ENCODE results near the gene BUB1B.

The BUB1B gene

DNA sequence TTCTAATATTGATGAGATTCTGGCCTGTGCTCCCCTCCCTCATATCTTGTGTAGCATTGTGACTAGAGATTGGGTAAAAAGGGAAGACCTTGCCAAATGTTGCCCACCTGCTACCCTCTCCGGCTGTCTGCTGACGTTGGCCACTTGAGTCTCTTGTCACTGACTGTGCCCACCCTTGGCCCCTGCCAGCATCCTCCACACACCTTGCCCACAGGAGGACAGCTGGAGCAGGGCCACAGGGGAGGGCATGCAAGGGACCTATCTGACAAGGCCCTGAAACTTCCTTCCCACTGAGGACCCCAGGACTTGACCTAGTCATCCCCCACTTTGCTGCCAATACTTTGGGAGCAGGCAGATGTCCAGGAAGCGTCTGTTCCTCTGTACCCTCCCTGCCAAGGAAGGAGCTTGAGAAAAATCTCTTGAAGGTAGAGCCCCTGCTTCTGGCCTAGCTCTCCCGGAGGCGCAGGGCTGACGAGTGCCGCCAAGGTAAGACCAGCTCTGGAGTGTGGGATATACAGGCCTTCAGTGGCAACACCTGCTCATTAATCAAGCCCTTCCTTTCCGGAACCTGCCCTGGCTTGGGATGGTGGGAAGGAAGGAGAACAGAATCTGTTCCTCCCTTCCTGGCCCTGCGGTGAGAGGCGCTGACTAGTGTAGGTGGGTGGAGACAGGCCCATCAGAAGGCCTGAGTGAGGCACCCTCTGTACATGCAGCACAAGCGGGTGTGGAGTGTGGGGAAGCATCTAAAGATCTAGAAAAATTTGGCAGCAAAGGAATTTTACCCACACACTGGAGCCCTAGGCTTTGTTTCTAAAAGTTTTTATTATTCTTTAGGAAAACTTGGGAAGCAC lies 73.1 kb downstream of the BUB1B start:
- intact Hi-C loops (cut with micrococcal nuclease), result no loop called here
- Mint-ChIP-seq H3K36me3 (ENCODE audit: low read depth) (no peaks in the 10 kb centered on the region), H3K4me3 (no peak overlapping the region), H3K27ac (peak overlapping the region; percentile 93), H3K9me3 (no peaks in the 10 kb centered on the region), H3K4me1 (ENCODE audit: low read depth) (peaks cover 49% of the 10 kb centered on the region), H3K27me3 (peaks cover 13% of the 10 kb centered on the region)

DNA sequence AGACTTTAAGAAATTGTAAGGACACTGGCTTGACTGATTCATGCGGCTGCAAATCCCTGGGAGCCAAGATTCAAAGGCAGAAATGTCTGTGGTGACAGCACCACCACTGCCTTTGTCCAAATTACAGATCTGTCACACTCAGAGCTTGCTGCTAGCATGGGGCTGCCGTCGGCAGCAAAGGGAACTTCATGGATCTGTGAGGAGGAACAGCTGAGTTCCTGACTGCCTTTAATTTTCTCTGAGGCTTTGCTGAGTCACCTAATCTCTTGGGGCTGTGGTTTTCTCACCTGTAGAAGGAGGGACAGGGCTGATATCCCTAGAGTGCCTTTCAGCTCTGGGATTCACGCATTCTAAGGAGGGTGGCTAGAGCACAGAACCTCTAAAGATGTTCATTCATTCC lies 73.9 kb downstream of the BUB1B start:
- no peaks in the 10 kb centered on the region for H3K9me3 Mint-ChIP-seq
- no peaks in the 10 kb centered on the region for H3K36me3 Mint-ChIP-seq (ENCODE audit: low read depth)
- peak overlapping the region; percentile 44 for H3K4me3 Mint-ChIP-seq
- H3K4me1 Mint-ChIP-seq (ENCODE audit: low read depth), result peaks cover 57% of the 10 kb centered on the region
- H3K27ac Mint-ChIP-seq, result peak overlapping the region; percentile 93
- intact Hi-C loops (cut with micrococcal nuclease), result no loop called here
- H3K27me3 Mint-ChIP-seq, result peaks cover 22% of the 10 kb centered on the region

DNA sequence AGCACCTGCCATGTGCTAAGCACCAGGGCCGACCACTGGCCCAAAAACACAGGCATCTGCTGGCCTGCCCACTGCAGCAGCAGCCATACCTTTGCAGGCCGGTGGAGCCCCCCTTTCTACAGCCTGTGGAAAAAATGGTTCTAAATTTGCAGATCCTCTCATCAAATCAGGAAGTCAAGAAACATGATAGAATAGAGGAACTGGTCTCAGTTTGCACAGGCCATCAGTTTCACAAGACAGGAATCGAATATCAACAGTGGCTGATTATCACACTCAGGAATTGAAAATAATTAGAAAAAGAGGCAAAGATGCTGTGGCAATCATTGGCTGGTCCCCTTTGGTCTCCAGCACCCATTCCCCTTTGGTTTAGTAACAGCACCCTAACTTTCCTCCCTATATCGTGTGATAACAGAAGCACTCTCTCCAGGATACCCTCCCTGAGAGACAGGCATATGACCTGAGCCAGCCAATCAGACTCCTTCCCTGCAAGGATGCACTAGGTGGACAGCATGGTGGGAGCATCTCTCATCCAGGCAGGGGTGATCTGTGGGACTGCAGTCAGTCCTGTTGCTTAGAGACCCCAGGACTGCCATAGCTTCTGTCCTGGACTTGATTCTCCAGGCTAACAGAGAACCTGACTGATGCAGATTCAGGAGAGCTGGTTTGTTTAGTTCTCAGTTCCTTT lies 74.5 kb downstream of the BUB1B start:
- H3K27ac Mint-ChIP-seq, result peak overlapping the region; percentile 93
- peaks cover 27% of the 10 kb centered on the region for H3K27me3 Mint-ChIP-seq
- H3K36me3 Mint-ChIP-seq (ENCODE audit: low read depth), result no peaks in the 10 kb centered on the region
- H3K9me3 Mint-ChIP-seq, result no peaks in the 10 kb centered on the region
- H3K4me1 Mint-ChIP-seq (ENCODE audit: low read depth), result peaks cover 58% of the 10 kb centered on the region
- intact Hi-C loops (cut with micrococcal nuclease), result no loop called here
- H3K4me3 Mint-ChIP-seq, result peak overlapping the region; percentile 44

DNA sequence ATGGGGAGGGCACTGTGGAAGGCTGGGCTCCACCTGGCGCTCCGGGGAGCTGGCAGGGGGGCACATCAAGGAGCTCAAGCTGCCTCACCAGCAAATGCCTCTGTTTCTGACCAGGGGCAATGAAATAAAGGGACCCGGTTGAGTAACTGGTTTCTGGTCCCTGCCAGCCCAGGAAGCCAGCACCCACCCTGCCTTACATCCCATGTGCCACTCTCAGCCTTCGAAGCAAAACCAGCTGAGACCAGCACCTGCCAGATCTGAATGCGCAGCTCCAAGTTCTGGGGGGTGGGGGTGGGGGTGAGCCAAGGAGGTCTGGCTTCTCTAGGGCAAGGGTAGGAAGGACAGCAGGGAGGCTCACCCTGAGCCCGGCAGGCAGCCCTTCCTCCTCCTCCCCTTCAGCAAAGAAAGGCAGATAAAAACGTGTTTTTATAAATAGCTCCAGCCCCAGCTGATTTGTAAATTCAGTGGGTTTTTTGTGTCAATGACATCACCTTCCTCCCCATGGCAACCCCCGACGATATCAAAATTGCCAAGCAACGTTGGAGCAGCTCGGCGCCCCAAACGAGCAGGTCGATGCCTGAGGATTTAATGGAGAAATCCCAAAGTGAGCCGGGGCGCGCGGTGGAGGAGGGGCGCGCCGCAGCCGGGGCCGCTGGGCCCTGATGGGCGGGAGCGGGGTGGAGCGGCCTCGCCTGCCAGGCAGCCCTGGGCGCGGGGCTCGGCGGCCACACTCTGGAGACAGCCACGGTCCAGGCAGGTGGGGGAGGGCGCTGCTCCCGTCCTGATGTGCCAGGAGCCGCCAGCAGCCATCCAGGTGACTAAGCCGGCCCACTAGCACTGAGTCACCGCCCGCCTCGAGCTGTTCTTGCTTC lies 77.9 kb downstream of the BUB1B start, which contains the start of gene PAK6:
Gene PAK6, plus strand, starts transcription at position 532 of the 872 bp plus-strand sequence. CDS start 25,723 bp downstream, outside the sequence.
- Mint-ChIP-seq H3K27me3 (peaks cover 46% of the 10 kb centered on the region), H3K27ac (peak within 1 kb of the TSS; percentile 20), H3K36me3 (ENCODE audit: low read depth) (no peaks in the 10 kb centered on the region), H3K4me1 (ENCODE audit: low read depth) (peaks cover 39% of the 10 kb centered on the region), H3K4me3 (no peak within 1 kb of the TSS), H3K9me3 (no peaks in the 10 kb centered on the region)
- intact Hi-C loops (cut with micrococcal nuclease), result no loop called here

DNA sequence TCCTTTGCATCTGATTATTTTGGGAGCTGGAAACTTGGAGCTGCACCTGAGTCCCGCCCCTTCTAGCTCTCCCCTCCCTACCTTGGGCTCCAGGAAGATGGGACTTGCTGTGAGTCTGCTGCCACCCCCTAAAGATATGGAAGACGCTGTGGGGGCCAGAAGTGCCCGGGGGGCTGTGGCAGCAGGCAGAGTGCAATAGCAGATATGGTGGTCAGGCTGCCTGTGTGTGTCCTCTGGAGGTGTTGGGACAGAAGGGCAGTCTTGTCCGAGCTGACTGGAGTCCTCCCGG lies 78.5 kb downstream of the BUB1B start:
- H3K4me1 Mint-ChIP-seq (ENCODE audit: low read depth), result peaks cover 33% of the 10 kb centered on the region
- peaks cover 48% of the 10 kb centered on the region for H3K27me3 Mint-ChIP-seq
- H3K36me3 Mint-ChIP-seq (ENCODE audit: low read depth), result no peaks in the 10 kb centered on the region
- H3K27ac Mint-ChIP-seq, result peak overlapping the region; percentile 20
- no peak overlapping the region for H3K4me3 Mint-ChIP-seq
- intact Hi-C loops (cut with micrococcal nuclease), result no loop called here
- H3K9me3 Mint-ChIP-seq, result no peaks in the 10 kb centered on the region

DNA sequence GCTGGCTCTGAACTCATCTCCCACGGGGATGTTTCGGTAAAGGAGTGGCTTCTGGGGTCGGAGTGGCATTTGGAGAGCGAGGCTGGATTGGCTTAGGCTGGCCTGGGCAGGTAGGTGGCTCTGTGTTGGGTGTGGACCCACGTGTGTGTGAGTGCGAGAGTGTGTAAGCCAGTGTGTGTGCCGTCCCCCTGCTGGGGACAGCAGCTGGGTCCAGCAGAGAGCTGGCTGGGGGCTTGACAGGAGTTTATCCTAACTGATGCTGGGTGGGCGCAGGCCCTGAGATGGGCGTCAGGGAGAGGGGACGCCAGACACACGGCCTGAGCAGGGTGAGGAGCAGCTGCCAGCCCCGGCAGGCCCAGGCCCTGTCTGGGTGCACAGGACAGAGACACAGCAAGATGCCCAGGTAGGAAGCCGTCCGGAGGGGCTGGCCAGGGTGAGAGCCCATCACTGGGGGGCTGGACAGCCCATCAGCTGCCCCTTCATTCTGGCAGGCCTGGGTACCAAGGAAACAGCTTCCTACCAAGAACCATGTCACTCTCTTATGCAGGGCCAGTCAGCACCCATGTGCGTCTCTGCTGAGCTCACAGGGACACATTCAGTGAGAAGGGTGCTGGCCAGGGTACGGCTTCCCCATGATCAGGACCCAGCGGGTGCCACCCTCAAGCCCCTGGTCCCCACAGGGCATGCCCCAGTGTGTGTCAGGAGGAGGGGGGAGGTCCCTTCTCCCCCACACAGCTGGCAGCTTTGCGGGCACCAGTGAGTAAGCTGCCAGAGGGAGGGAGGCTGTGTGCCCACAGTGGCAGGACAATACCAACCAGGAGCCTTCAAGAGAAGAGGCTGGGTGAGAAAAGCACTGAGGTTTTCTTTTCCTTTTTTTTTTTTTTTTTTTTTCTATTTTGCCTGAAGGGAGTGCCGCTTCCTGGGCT lies 79.1 kb downstream of the BUB1B start:
- no peaks in the 10 kb centered on the region for H3K36me3 Mint-ChIP-seq (ENCODE audit: low read depth)
- peaks cover 52% of the 10 kb centered on the region for H3K27me3 Mint-ChIP-seq
- peaks cover 27% of the 10 kb centered on the region for H3K4me1 Mint-ChIP-seq (ENCODE audit: low read depth)
- H3K9me3 Mint-ChIP-seq, result no peaks in the 10 kb centered on the region
- peak overlapping the region; percentile 20 for H3K27ac Mint-ChIP-seq
- intact Hi-C loops (cut with micrococcal nuclease), result no loop called here
- no peak overlapping the region for H3K4me3 Mint-ChIP-seq

DNA sequence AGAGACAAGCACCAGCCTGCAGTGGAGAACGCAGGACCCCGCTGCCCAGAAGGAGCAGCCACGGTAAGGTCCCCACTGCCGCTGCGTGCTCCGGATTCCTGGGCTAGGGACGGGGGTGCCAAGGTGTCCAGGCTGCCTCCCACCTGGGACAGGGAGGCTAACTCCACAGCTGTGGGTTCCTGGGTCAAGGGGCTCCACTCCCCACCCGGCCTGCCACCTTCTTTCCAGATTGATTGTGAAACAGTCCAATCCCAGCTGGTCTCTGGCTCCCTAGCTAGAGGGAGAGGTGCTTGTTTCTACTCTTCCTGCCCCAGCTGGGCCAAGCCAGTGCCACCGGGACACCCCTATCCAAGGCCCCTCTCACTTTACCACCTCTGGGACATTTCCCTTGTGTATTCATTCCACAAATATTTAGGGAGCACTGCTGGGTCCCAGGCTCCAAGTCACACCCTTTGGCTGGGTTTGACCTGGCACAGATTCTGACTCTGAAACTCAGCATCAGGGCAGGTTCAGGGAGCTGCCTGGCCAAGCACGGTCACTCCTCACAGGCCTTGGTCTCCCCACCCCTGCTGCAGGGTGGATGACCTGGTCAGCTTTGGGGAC lies 79.9 kb downstream of the BUB1B start:
- Mint-ChIP-seq H3K27me3 (peaks cover 54% of the 10 kb centered on the region), H3K9me3 (no peaks in the 10 kb centered on the region), H3K27ac (no peak overlapping the region), H3K36me3 (ENCODE audit: low read depth) (no peaks in the 10 kb centered on the region), H3K4me3 (no peak overlapping the region), H3K4me1 (ENCODE audit: low read depth) (peaks cover 19% of the 10 kb centered on the region)
- intact Hi-C loops (cut with micrococcal nuclease), result no loop called here

DNA sequence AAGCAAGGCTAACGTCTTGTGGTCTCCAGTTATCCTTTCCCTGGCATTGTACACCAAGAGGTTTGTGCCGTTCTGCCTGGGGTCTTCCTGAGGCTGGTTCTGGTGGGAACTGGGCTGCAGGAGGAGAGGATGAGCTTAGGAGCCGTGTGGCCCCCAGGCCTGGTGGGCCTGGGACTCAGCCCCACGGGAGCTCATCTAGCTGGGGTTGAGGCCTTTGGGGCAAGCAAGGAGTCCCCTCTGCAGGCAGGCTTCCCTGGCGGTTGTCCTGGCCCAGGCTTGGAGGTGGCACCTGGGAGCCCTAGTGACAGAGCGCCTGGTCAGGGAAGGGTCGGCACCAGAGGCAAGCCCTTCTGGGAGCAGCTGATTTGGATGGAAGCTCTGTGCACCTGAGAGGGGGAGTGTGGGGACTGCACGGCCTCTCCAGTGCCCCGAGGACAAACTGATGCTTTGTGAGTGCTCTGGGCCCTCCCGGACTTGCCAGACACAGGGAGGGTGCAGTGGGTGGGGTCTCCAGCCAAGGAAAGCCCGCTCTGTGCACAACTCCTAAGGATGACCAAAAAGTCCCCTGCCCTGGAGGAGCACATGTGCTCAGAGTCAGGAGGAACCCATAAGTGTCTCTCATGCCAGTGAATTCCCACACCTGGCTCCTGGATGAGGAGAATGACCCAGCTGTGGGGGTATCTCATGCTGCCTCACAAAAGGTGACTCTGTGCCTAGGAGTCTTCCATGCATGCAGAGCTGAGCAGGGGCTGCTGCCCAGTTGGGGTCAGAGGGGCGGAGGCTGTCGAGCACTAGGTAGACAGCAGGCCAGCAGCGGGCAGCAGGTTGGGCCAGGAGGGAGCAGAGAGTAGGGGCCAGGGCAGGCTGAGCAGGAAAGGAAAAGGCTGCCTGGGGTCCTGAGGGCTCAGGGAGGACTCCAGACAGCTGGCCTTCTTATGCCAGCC lies 80.7 kb downstream of the BUB1B start:
- intact Hi-C loops (cut with micrococcal nuclease), result no loop called here
- Mint-ChIP-seq H3K36me3 (ENCODE audit: low read depth) (no peaks in the 10 kb centered on the region), H3K4me3 (no peak overlapping the region), H3K27ac (no peak overlapping the region), H3K27me3 (peaks cover 54% of the 10 kb centered on the region), H3K9me3 (no peaks in the 10 kb centered on the region), H3K4me1 (ENCODE audit: low read depth) (peaks cover 14% of the 10 kb centered on the region)

DNA sequence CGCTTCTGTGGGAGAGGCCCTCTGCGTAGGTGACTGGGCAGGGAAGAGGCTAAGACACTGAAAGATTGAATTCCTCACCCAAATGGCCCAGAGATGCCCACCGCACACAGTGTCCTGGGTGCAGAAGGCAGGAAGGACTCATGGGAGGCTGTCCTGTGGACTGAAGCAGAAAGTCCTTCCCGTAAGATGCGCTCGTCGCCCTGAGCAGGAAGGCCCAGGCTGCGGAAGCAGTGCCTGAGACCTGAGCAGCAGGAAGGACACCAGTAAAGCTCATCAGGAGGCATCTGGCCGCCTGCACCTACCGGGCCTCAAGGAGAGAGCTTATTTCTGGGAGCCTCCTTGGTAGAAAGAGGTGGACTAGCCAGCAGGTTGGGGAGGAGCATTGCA lies 81.3 kb downstream of the BUB1B start:
- H3K27ac Mint-ChIP-seq, result no peak overlapping the region
- intact Hi-C loops (cut with micrococcal nuclease), result no loop called here
- no peaks in the 10 kb centered on the region for H3K9me3 Mint-ChIP-seq
- H3K4me3 Mint-ChIP-seq, result no peak overlapping the region
- H3K4me1 Mint-ChIP-seq (ENCODE audit: low read depth), result peaks cover 14% of the 10 kb centered on the region
- H3K27me3 Mint-ChIP-seq, result peaks cover 54% of the 10 kb centered on the region
- no peaks in the 10 kb centered on the region for H3K36me3 Mint-ChIP-seq (ENCODE audit: low read depth)

DNA sequence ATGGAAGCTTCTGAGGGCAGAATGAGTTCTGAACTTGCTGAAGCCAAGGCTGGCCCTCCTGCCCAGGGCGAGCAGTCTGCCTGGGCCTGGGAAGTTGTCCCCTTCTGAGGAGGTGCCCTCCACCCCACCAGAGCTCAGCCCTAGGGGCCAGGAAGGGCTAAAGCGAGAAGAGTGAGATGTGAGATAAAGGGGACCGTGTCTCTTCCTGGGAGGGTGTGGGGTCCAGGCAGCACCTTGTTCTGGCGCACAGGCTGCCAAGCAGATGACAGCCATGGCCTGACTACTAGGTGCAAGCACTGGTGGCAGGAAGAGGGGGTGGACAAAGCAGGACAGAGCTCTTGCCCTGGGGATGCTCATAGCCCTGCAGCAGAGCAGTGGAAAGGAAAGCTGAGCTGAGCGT lies 81.7 kb downstream of the BUB1B start:
- H3K27ac Mint-ChIP-seq, result no peak overlapping the region
- H3K36me3 Mint-ChIP-seq (ENCODE audit: low read depth), result no peaks in the 10 kb centered on the region
- H3K4me3 Mint-ChIP-seq, result no peak overlapping the region
- peaks cover 14% of the 10 kb centered on the region for H3K4me1 Mint-ChIP-seq (ENCODE audit: low read depth)
- intact Hi-C loops (cut with micrococcal nuclease), result no loop called here
- no peaks in the 10 kb centered on the region for H3K9me3 Mint-ChIP-seq
- peaks cover 56% of the 10 kb centered on the region for H3K27me3 Mint-ChIP-seq

DNA sequence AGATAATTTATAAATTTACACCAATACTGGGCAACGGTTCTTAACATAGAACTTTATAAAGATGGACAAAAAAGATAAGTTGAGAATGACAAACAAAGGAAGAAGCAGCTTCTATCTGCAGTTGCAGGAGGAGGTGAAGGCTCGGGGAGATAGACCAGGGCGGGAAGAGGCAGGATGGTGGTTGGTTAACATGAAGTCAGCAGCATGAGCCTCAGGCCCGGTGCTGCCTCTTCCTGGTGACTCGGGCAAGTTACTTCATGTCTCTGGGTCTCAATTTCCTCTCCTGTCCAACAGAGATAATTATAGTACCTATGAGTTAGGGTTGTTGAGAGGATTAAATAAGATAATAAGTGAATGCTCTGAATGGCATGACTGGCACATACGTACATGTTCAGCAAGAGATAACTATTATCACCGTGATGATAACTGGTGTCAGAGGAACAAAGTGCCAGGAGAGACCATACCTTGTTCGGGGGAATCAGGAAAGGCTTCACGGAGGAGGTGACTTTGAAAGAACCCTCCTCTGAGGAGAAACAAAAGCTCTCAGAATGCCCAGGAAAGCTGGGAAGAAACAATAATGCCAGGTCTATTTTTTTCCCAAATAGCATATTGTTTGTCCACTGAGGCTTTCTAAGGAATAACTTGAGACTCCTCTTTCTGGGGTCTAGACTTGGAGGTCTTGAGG lies 82.4 kb downstream of the BUB1B start:
- Mint-ChIP-seq H3K27ac (no peak overlapping the region), H3K27me3 (peaks cover 52% of the 10 kb centered on the region), H3K4me3 (no peak overlapping the region), H3K9me3 (no peaks in the 10 kb centered on the region), H3K36me3 (ENCODE audit: low read depth) (no peaks in the 10 kb centered on the region), H3K4me1 (ENCODE audit: low read depth) (peaks cover 10% of the 10 kb centered on the region)
- intact Hi-C loops (cut with micrococcal nuclease), result no loop called here
